ENCODE measurements around the gene PADI1.

GRCh38 chr1:17191990-17192242, 13.0 kb upstream of the PADI1 start:
- TF ChIP-seq CTCF (IDR thresholded peaks at IDR 0.05) (no peak), POLR2A (IDR thresholded peaks at IDR 0.05) (no peak)
